ENCODE measurements around the gene OR1D5.
"Not testable (repeated sequence)": the region's sequence is repeated elsewhere in the genome, so short reads cannot be mapped to it uniquely, and the experiment has no call there.

DNA sequence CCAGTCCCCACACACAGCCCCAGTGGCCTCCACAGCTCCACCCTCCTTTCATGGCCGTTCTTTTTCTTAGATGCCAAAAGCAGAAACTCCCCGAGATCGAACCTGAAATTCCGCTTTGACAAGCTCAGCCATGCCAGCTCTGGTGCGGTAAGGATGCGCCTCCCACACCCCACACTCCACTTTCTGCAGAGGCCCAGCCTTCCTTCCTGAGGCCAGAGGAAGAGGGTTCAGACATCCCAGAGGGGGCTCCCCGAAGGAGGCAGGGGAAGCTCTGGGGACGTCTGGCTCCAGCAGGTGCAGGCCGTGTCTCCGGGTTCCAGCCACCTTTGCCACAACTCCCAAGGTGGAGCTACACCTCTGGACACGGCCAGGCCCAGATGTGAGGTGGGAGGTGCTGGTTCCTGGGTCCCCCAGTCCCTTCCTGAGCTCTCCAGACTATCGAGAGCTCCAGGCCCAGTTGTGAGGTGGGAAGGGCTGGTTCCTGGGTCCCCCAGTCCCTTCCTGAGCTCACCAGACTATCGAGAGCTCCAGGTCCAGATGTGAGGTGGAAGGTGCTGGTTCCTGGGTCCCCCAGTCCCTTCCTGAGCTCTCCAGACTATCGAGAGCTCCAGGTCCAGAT is 32.4 kb downstream of the OR1D5 start:
- TF ChIP-seq, protein P1, sequence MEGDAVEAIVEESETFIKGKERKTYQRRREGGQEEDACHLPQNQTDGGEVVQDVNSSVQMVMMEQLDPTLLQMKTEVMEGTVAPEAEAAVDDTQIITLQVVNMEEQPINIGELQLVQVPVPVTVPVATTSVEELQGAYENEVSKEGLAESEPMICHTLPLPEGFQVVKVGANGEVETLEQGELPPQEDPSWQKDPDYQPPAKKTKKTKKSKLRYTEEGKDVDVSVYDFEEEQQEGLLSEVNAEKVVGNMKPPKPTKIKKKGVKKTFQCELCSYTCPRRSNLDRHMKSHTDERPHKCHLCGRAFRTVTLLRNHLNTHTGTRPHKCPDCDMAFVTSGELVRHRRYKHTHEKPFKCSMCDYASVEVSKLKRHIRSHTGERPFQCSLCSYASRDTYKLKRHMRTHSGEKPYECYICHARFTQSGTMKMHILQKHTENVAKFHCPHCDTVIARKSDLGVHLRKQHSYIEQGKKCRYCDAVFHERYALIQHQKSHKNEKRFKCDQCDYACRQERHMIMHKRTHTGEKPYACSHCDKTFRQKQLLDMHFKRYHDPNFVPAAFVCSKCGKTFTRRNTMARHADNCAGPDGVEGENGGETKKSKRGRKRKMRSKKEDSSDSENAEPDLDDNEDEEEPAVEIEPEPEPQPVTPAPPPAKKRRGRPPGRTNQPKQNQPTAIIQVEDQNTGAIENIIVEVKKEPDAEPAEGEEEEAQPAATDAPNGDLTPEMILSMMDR (IDR thresholded peaks at IDR 0.05; ENCODE audit: low read depth, low read length) = not testable (repeated sequence)
- not testable (repeated sequence) for TF ChIP-seq EZH2phosphoT487 (IDR thresholded peaks at IDR 0.05; ENCODE audit: low read depth)

Data from OCI-LY3 (cell line).